ENCODE measurements around the gene PCED1A.
"Not testable (repeated sequence)": the region's sequence is repeated elsewhere in the genome, so short reads cannot be mapped to it uniquely, and the experiment has no call there.

PCED1A gene

GRCh38 chr20:2829376-2829775 is 11.1 kb downstream of the PCED1A start:
- no peak for DNase-seq (ENCODE audit: low read depth in 3 of 3)

- DNase-seq (ENCODE audit: low read depth in 3 of 3) = no peak
Observed at GRCh38 chr20:2826655-2827054, 13.8 kb downstream of the PCED1A start.

- DNase-seq (ENCODE audit: low read depth in 3 of 3) = no peak
Observed at GRCh38 chr20:2825761-2826160, 14.7 kb downstream of the PCED1A start.

GRCh38 chr20:2822073-2822472 is 18.4 kb downstream of the PCED1A start:
- DNase-seq (ENCODE audit: low read depth in 3 of 3) = no peak

GRCh38 chr20:2820896-2821869 is 19.3 kb downstream of the PCED1A start:
- no peak for DNase-seq (ENCODE audit: low read depth in 3 of 3)

GRCh38 chr20:2820084-2820895 is 20.2 kb downstream of the PCED1A start:
- no peak for DNase-seq (ENCODE audit: low read depth in 3 of 3)

- no peak for DNase-seq (ENCODE audit: low read depth in 3 of 3)
Observed at GRCh38 chr20:2817891-2818595, 22.4 kb downstream of the PCED1A start.

GRCh38 chr20:2817341-2817726 is 23.1 kb downstream of the PCED1A start:
- DNase-seq (ENCODE audit: low read depth in 3 of 3) = no peak

GRCh38 chr20:2816583-2817340 is 23.7 kb downstream of the PCED1A start:
- DNase-seq (ENCODE audit: low read depth in 3 of 3) = no peak

- no peak for DNase-seq (ENCODE audit: low read depth in 3 of 3)
Observed at GRCh38 chr20:2816030-2816582, 24.3 kb downstream of the PCED1A start, which contains the start of gene TMEM239. Gene TMEM239 (plus strand): TSS chr20:2816364. CDS start chr20:2816555, 191 bp downstream.

- no peak for DNase-seq (ENCODE audit: low read depth in 3 of 3)
Observed at GRCh38 chr20:2815242-2815900, 25.1 kb downstream of the PCED1A start.

- DNase-seq (ENCODE audit: low read depth in 3 of 3) = no peak
Observed at GRCh38 chr20:2814587-2815051, 25.8 kb downstream of the PCED1A start, which contains the start of gene C20orf141. Gene C20orf141 (plus strand): TSS chr20:2814987. CDS start chr20:2815185, 198 bp downstream.

GRCh38 chr20:2814076-2814475 is 26.4 kb downstream of the PCED1A start:
- DNase-seq (ENCODE audit: low read depth in 3 of 3) = no peak

- DNase-seq (ENCODE audit: low read depth in 3 of 3) = no peak
Observed at GRCh38 chr20:2812189-2812588, 28.3 kb downstream of the PCED1A start.

- no peak for DNase-seq (ENCODE audit: low read depth in 3 of 3)
Observed at GRCh38 chr20:2809690-2810089, 30.8 kb downstream of the PCED1A start.

GRCh38 chr20:2807929-2808328 is 32.5 kb downstream of the PCED1A start:
- not testable (repeated sequence) for DNase-seq (ENCODE audit: low read depth in 3 of 3)

GRCh38 chr20:2807019-2807418 is 33.4 kb downstream of the PCED1A start:
- DNase-seq (ENCODE audit: low read depth in 3 of 3) = no peak

GRCh38 chr20:2806351-2806701 is 34.1 kb downstream of the PCED1A start:
- no peak for DNase-seq (ENCODE audit: low read depth in 3 of 3)

- DNase-seq (ENCODE audit: low read depth in 3 of 3) = no peak
Observed at GRCh38 chr20:2805689-2806350, 34.6 kb downstream of the PCED1A start.
